Kidney epithelial cell (primary cell): Measurements from ENCODE around the gene RRP8. TPM values are rescaled to one million over a fixed set of nuclear protein-coding genes. Genes with fewer than 3 reads are reported as not detected.
A peak's percentile ranks its signal among the peaks of the same experiment; 100 is the strongest.

Experiments used
- DNase-seq: peaks from one replicate; pipeline ENCODE4 v3.0.0-alpha.2; 2010; ENCODE audit warnings: low read depth
- H3K27me3 ChIP-seq: 2 replicates; pipeline ENCODE4 v1.6.0; 2011; ENCODE audit warnings: low read length; ENCODE audit not compliant: control insufficient read depth, insufficient read depth
- H3K36me3 ChIP-seq: 2 replicates; pipeline ENCODE4 v1.5.1; 2011; ENCODE audit warnings: low read length; ENCODE audit not compliant: control insufficient read depth, insufficient read depth
- H3K4me3 ChIP-seq: 2 replicates; pipeline ENCODE4 v1.5.1; 2011; ENCODE audit warnings: low read depth, mild to moderate bottlenecking, control low read depth, low read length
- CTCF ChIP-seq: IDR thresholded peaks from 2 replicates; pipeline ENCODE4 v1.5.1; 2011; ENCODE audit warnings: mild to moderate bottlenecking, moderate library complexity, low read length, control low read depth, inconsistent platforms; ENCODE audit not compliant: insufficient read depth, poor library complexity, severe bottlenecking
- total RNA-seq: library from RNA; depleted of rRNA; stranded (reverse); fragments of >200 nt; gene quantifications from 2 replicates; pipeline ENCODE4 v1.2.3, GENCODE V29; 2015

The RRP8 gene
- total RNA-seq, 1 donor from 2014 or later = 26.4 TPM

- Histone ChIP-seq H3K27me3 (no peaks in the 10 kb centered on the region), H3K36me3 (peaks cover 5% of the 10 kb centered on the region), H3K4me3 (peak overlapping the region; percentile 73)
- DNase-seq = no peak
- TF ChIP-seq CTCF = peak; percentile 13
These were observed 738 bp upstream of the RRP8 start for GRCh38 chr11:6604081-6604626.

- H3K36me3 ChIP-seq = peaks cover 3% of the 10 kb centered on the region
- no peak for DNase-seq
- no peak for TF ChIP-seq CTCF
- H3K4me3 ChIP-seq = peak overlapping the region; percentile 73
- no peaks in the 10 kb centered on the region for H3K27me3 ChIP-seq
These were observed 1.1 kb downstream of the RRP8 start for GRCh38 chr11:6602096-6602940.

- Histone ChIP-seq H3K27me3 (no peaks in the 10 kb centered on the region), H3K4me3 (no peak overlapping the region), H3K36me3 (peaks cover 3% of the 10 kb centered on the region)
- no peak for TF ChIP-seq CTCF
- no peak for DNase-seq
These were observed 2.4 kb downstream of the RRP8 start for GRCh38 chr11:6601041-6601461.

- no peak for TF ChIP-seq CTCF
- Histone ChIP-seq H3K36me3 (peaks cover 3% of the 10 kb centered on the region), H3K4me3 (no peak overlapping the region), H3K27me3 (no peaks in the 10 kb centered on the region)
- no peak for DNase-seq
These were observed 3.5 kb downstream of the RRP8 start for GRCh38 chr11:6599881-6600390.

GRCh38 chr11:6599449-6599848 is 4.0 kb downstream of the RRP8 start:
- DNase-seq = no peak
- TF ChIP-seq CTCF = no peak
- H3K36me3 ChIP-seq = peaks cover 4% of the 10 kb centered on the region
- no peaks in the 10 kb centered on the region for H3K27me3 ChIP-seq
- no peak overlapping the region for H3K4me3 ChIP-seq
